ENCODE measurements around the gene NTSR1. TPM values are rescaled to one million over a fixed set of nuclear protein-coding genes. Genes with fewer than 3 reads are reported as not detected.
A peak's percentile ranks its signal among the peaks of the same experiment; 100 is the strongest.

NTSR1 gene
- total RNA-seq, 3 donors from 2014 or later (not counting 1 experiment from before 2014, with no cell fraction given): 0.11 to 0.45 TPM; not detected in 1

- DNase-seq (no peak), ATAC-seq (no peak)
- Mint-ChIP-seq H3K27me3 (ENCODE audit: low read depth in 2 of 2) (peaks cover 0 to 3% of the 10 kb centered on the region in 2 donors), H3K36me3 (no peaks in the 10 kb centered on the region), H3K4me1 (peaks cover 12 to 31% of the 10 kb centered on the region in 2 donors), H3K4me3 (no peak overlapping the region), H3K9me3 (no peaks in the 10 kb centered on the region), H3K27ac (peak overlapping the region; percentile 6 to 60)
- no peak for TF ChIP-seq CTCF (IDR thresholded peaks at IDR 0.05)
- no peak overlapping the region for H3K27ac ChIP-seq (ENCODE audit: low read length)
- 95% methylated on average over 20 of the region's 20 CpGs for WGBS (ENCODE audit: insufficient coverage)
- intact Hi-C loops (cut with micrococcal nuclease): no loop called here
- no peak overlapping the region for H3K4me3 ChIP-seq (ENCODE audit: low read length)
- no peaks in the 10 kb centered on the region for H3K9me3 ChIP-seq (ENCODE audit: control insufficient read depth, insufficient read depth, low read length)
- H3K4me1 ChIP-seq (ENCODE audit: control insufficient read depth, insufficient read depth, low read length): peaks cover 42% of the 10 kb centered on the region
- no peaks in the 10 kb centered on the region for H3K36me3 ChIP-seq (ENCODE audit: control insufficient read depth, insufficient read depth, low read length)
- no peaks in the 10 kb centered on the region for H3K27me3 ChIP-seq (ENCODE audit: control insufficient read depth, insufficient read depth, low read length)
These were observed 35.2 kb downstream of the NTSR1 start for GRCh38 chr20:62743777-62744317.

- DNase-seq: no peak
- no peak overlapping the region for H3K4me3 Mint-ChIP-seq
- Histone ChIP-seq H3K4me3 (ENCODE audit: low read length) (no peak overlapping the region), H3K4me1 (ENCODE audit: control insufficient read depth, insufficient read depth, low read length) (peaks cover 33% of the 10 kb centered on the region), H3K9me3 (ENCODE audit: control insufficient read depth, insufficient read depth, low read length) (no peaks in the 10 kb centered on the region), H3K36me3 (ENCODE audit: control insufficient read depth, insufficient read depth, low read length) (no peaks in the 10 kb centered on the region), H3K27ac (ENCODE audit: low read length) (no peak overlapping the region), H3K27me3 (ENCODE audit: control insufficient read depth, insufficient read depth, low read length) (no peaks in the 10 kb centered on the region)
- H3K27ac Mint-ChIP-seq: peak overlapping the region in 1 of 2 donors; percentile 60
- no peaks in the 10 kb centered on the region for H3K9me3 Mint-ChIP-seq
- peaks cover 0 to 3% of the 10 kb centered on the region in 2 donors for H3K27me3 Mint-ChIP-seq (ENCODE audit: low read depth in 2 of 2)
- 80% methylated on average over 6 of the region's 6 CpGs for WGBS (ENCODE audit: insufficient coverage)
- no peaks in the 10 kb centered on the region for H3K36me3 Mint-ChIP-seq
- peaks cover 9 to 24% of the 10 kb centered on the region in 2 donors for H3K4me1 Mint-ChIP-seq
- no peak for TF ChIP-seq CTCF (IDR thresholded peaks at IDR 0.05)
- intact Hi-C loops (cut with micrococcal nuclease): no loop called here
- ATAC-seq: no peak
These were observed 36.1 kb downstream of the NTSR1 start for GRCh38 chr20:62744741-62745191.

- 91% methylated on average over 11 of the region's 11 CpGs for WGBS (ENCODE audit: insufficient coverage)
- Mint-ChIP-seq H3K4me3 (no peak overlapping the region), H3K36me3 (no peaks in the 10 kb centered on the region), H3K27me3 (ENCODE audit: low read depth in 2 of 2) (peaks cover 0 to 3% of the 10 kb centered on the region in 2 donors), H3K9me3 (no peaks in the 10 kb centered on the region), H3K27ac (peak overlapping the region in 1 of 2 donors; percentile 60), H3K4me1 (peaks cover 2 to 17% of the 10 kb centered on the region in 2 donors)
- Histone ChIP-seq H3K4me1 (ENCODE audit: control insufficient read depth, insufficient read depth, low read length) (peaks cover 28% of the 10 kb centered on the region), H3K36me3 (ENCODE audit: control insufficient read depth, insufficient read depth, low read length) (no peaks in the 10 kb centered on the region), H3K9me3 (ENCODE audit: control insufficient read depth, insufficient read depth, low read length) (no peaks in the 10 kb centered on the region), H3K4me3 (ENCODE audit: low read length) (no peak overlapping the region), H3K27me3 (ENCODE audit: control insufficient read depth, insufficient read depth, low read length) (no peaks in the 10 kb centered on the region), H3K27ac (ENCODE audit: low read length) (no peak overlapping the region)
- intact Hi-C loops (cut with micrococcal nuclease): no loop called here
- no peak for TF ChIP-seq CTCF (IDR thresholded peaks at IDR 0.05)
- no peak for DNase-seq
- ATAC-seq: no peak
These were observed 36.8 kb downstream of the NTSR1 start for GRCh38 chr20:62745279-62745951.

All from natural killer cell (primary cell).